Ammon's horn (tissue), 1 donor: ENCODE measurements around the gene KCNH1.
A peak's percentile ranks its signal among the peaks of the same experiment; 100 is the strongest.

Experiments
- DNase-seq: peaks from one replicate; pipeline ENCODE4 v3.0.0-alpha.2; 2016; ENCODE audit warnings: low spot score

Gene KCNH1

GRCh38 chr1:210814382-210815123 lies 319.4 kb downstream of the KCNH1 start:
- DNase-seq, result no peak

- no peak for DNase-seq
These were observed 332.4 kb downstream of the KCNH1 start for GRCh38 chr1:210801501-210801900.

- no peak for DNase-seq
These were observed 333.2 kb downstream of the KCNH1 start for GRCh38 chr1:210800756-210801155.

GRCh38 chr1:210800301-210800700 lies 333.6 kb downstream of the KCNH1 start:
- DNase-seq, result no peak

- no peak for DNase-seq
These were observed 336.5 kb downstream of the KCNH1 start for GRCh38 chr1:210797422-210797821.

- DNase-seq, result peak; percentile 76
These were observed 337.5 kb downstream of the KCNH1 start for GRCh38 chr1:210796421-210796820.

- DNase-seq, result no peak
These were observed 339.5 kb downstream of the KCNH1 start for GRCh38 chr1:210794445-210794844.

- peak; percentile 72 for DNase-seq
These were observed 341.5 kb downstream of the KCNH1 start for GRCh38 chr1:210792250-210793102.

- no peak for DNase-seq
These were observed 343.8 kb downstream of the KCNH1 start for GRCh38 chr1:210790196-210790595.

GRCh38 chr1:210787800-210788199 lies 346.1 kb downstream of the KCNH1 start:
- DNase-seq, result no peak

GRCh38 chr1:210786546-210786945 lies 347.4 kb downstream of the KCNH1 start:
- no peak for DNase-seq

- no peak for DNase-seq
These were observed 350.0 kb downstream of the KCNH1 start for GRCh38 chr1:210783925-210784324.

GRCh38 chr1:210781652-210782051 lies 352.3 kb downstream of the KCNH1 start:
- DNase-seq, result no peak

- DNase-seq, result no peak
These were observed 354.7 kb downstream of the KCNH1 start for GRCh38 chr1:210779269-210779668.

- DNase-seq, result no peak
These were observed 356.0 kb downstream of the KCNH1 start for GRCh38 chr1:210777914-210778313.

GRCh38 chr1:210776712-210777111 lies 357.2 kb downstream of the KCNH1 start:
- no peak for DNase-seq

GRCh38 chr1:210775289-210775688 lies 358.7 kb downstream of the KCNH1 start:
- DNase-seq, result no peak

GRCh38 chr1:210773450-210773849 lies 360.5 kb downstream of the KCNH1 start:
- no peak for DNase-seq

- DNase-seq, result peak; percentile 38
These were observed 362.8 kb downstream of the KCNH1 start for GRCh38 chr1:210771131-210771530.

- DNase-seq, result no peak
These were observed 363.5 kb downstream of the KCNH1 start for GRCh38 chr1:210770396-210770984.

- DNase-seq, result no peak
These were observed 364.5 kb downstream of the KCNH1 start for GRCh38 chr1:210769473-210769872.

GRCh38 chr1:210764536-210764935 lies 369.4 kb downstream of the KCNH1 start:
- DNase-seq, result no peak

GRCh38 chr1:210758761-210759160 lies 375.2 kb downstream of the KCNH1 start:
- DNase-seq, result no peak
